Measurements from ENCODE around the gene ARID1B.

DNA sequence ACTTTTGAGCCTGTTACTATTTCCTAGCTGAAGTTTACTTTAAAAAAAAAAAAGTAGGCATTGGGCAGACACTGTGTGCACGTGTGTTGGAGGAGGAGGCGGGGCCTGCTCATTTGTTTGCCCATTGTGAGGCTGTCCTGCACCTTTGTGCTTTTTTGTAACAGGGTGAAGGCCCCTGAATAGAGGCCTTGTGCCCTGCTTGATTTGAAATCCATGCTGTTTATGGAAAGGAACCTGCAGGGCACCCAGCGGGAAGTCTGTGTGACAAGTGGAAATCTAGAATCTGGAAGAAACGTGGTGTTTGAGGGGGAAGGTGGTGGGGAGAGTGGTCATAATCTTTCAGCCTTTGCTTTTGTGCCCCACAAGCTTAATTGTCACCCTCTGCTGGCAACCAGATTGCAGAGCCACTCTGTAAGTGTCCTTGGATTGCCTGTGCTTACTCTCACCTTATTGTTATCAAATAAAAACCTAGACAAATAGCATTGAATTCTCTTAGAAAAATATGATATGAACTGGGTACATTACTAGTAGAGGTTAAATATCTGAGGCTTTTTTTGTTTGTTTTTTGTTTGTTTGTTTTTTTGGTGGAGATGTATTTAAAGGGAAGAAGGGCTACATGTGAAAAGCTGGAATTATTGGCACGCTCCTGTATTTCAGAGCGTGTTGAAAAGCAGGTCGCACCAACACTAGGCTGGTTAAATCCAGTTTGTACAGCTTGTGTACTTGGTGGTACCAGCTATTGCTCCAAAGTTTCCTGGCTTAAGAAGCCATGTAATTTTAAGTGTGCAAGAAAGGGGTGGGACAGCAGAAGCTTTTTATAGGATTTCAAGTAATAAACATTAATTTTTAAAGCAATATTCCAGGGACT, 156.3 kb downstream of the ARID1B start:
- TF ChIP-seq, protein P1, sequence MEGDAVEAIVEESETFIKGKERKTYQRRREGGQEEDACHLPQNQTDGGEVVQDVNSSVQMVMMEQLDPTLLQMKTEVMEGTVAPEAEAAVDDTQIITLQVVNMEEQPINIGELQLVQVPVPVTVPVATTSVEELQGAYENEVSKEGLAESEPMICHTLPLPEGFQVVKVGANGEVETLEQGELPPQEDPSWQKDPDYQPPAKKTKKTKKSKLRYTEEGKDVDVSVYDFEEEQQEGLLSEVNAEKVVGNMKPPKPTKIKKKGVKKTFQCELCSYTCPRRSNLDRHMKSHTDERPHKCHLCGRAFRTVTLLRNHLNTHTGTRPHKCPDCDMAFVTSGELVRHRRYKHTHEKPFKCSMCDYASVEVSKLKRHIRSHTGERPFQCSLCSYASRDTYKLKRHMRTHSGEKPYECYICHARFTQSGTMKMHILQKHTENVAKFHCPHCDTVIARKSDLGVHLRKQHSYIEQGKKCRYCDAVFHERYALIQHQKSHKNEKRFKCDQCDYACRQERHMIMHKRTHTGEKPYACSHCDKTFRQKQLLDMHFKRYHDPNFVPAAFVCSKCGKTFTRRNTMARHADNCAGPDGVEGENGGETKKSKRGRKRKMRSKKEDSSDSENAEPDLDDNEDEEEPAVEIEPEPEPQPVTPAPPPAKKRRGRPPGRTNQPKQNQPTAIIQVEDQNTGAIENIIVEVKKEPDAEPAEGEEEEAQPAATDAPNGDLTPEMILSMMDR (IDR thresholded peaks at IDR 0.05): no peak
- no peak for TF ChIP-seq POLR2A (IDR thresholded peaks at IDR 0.05)
